ENCODE measurements around the gene ADAMTS14.
"Not testable (repeated sequence)": the region's sequence is repeated elsewhere in the genome, so short reads cannot be mapped to it uniquely, and the experiment has no call there.

GRCh38 chr10:70643272-70643671 is 29.0 kb upstream of the ADAMTS14 start:
- not testable (repeated sequence) for TF ChIP-seq CTCF, POLR2A (IDR thresholded peaks at IDR 0.05)
